ENCODE data around the gene EEFSEC.

The EEFSEC gene

DNA sequence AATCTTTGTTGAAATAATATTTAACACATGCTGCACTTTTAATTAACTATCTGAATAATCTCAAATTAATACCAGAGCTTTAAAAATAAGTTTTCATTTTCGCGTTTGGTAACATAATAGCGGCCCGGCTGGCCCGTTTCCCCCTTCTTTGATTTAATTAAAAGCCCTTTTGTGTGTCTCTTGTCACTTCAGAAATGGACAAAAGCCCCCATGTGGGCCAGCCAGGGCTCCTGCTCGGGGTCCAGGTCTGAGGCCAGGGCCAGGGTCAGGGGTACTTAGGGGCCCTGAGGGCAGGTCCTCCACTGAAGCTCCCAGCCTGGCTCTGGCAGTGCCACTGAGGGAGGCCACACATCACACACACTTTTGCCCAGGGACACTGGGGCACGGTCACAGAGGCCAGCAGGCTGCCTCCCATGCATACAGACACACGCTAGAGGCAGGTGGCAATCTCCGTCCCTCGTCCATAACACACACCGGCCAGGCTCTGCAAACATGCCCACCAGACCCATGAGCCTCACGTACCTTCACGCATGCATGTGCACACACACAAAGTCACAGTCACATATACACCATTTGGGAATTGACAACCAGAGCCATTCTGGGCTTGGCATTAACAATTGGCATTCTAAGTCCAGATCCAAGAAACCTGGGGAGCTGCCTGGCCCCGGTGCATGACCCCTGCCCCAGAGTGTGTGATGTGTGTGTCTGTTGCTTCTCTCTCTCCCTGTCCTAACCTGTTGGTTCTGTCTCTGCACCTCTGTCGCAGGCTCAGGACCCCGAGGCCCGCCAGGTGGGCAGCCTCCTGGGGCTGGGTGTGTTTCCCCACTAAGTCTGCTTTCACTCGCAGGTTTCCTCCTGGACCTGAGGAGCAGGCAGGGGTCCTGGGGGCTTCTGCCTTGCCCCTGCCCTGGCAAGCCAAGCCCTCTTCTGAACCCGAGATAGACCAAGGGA is 274.9 kb downstream of the EEFSEC start:
- no peak overlapping the region for H3K4me3 ChIP-seq (ENCODE audit: low read depth, low read length)
- TF ChIP-seq, protein P1, sequence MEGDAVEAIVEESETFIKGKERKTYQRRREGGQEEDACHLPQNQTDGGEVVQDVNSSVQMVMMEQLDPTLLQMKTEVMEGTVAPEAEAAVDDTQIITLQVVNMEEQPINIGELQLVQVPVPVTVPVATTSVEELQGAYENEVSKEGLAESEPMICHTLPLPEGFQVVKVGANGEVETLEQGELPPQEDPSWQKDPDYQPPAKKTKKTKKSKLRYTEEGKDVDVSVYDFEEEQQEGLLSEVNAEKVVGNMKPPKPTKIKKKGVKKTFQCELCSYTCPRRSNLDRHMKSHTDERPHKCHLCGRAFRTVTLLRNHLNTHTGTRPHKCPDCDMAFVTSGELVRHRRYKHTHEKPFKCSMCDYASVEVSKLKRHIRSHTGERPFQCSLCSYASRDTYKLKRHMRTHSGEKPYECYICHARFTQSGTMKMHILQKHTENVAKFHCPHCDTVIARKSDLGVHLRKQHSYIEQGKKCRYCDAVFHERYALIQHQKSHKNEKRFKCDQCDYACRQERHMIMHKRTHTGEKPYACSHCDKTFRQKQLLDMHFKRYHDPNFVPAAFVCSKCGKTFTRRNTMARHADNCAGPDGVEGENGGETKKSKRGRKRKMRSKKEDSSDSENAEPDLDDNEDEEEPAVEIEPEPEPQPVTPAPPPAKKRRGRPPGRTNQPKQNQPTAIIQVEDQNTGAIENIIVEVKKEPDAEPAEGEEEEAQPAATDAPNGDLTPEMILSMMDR (IDR thresholded peaks at IDR 0.05; ENCODE audit: borderline replicate concordance, insufficient read depth, low read depth, low read length): no peak

DNA sequence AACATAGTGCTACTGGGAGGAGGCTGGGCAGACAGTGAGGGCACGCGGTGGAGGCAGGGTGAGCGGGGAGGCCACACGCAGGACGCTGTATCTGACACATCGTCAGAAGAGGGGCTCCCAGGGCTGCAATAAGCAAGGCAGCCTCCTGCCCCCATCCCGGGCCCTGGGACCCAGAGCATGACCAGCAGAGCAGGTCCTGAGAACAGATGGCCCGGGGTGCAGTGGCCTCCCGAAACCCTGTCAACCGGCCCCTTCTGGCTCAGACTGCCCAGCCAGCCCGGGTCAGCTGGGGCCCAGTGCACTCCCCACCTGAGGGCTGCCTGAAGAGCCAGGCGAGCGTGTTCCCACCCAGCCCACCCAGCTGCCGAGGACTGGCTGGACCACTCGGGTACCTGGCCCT is 276.0 kb downstream of the EEFSEC start:
- TF ChIP-seq, protein P1 (IDR thresholded peaks at IDR 0.05; ENCODE audit: borderline replicate concordance, insufficient read depth, low read depth, low read length): no peak
- H3K4me3 ChIP-seq (ENCODE audit: low read depth, low read length): no peak overlapping the region

DNA sequence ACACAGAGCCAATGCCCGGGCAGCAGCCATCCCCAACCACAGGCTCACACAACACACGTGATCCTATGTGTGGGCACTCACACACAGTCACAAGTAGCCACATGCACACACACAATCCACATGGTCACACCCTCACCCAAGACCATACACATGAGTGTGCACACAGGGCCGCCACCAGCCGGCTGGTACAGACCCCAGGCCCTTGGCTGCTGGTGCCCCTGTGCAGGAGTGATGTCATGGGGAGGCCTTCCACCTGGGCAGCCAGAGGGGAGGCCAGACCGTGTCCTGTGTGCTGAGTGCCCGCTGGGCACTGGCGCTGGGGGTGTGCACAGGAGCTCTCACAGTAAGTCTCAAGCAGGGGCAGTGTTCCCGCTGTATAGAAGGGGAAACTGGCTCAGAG is 276.5 kb downstream of the EEFSEC start:
- TF ChIP-seq, protein P1 (IDR thresholded peaks at IDR 0.05; ENCODE audit: borderline replicate concordance, insufficient read depth, low read depth, low read length): no peak
- H3K4me3 ChIP-seq (ENCODE audit: low read depth, low read length): no peak overlapping the region

DNA sequence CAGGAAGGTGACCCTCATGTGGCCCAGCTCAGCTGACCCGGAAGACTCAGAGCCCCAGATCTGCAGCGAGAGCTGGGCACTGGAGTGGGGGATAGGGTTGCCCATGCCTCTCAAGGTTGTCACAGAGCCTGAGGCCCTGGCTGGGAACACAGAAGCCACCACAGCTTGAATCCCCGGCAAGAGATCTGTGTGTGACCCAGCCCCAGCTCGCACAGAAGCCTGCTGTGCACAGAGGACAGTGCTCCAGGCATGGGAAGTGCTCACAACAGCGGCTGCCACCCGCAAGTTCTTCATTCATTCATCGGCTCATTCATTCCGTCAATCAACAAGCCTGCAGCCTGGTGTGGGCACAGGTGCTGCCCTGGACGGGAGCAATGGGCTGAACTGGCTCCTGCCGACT is 277.0 kb downstream of the EEFSEC start:
- TF ChIP-seq, protein P1 (IDR thresholded peaks at IDR 0.05; ENCODE audit: borderline replicate concordance, insufficient read depth, low read depth, low read length): no peak
- no peak overlapping the region for H3K4me3 ChIP-seq (ENCODE audit: low read depth, low read length)

DNA sequence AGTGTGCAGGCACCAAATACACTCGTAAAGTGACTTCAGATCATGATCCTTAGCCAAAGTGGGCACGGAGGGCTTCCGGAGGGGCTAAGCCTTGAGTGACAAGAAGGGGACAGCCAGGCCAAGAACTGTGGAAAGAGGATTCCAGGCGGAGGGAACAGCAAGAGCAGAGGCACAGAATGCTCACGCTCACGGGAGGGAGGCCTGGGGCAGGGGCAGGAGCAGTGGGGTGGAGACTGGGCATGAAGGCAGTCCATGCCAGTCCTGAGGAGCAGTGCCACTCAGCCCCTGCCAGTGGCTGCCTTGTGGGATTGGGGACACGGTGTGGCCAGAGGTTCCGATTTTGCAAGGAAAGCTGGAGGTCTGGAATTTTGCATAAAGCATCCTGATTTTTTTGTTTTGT is 277.4 kb downstream of the EEFSEC start:
- TF ChIP-seq, protein P1 (IDR thresholded peaks at IDR 0.05; ENCODE audit: borderline replicate concordance, insufficient read depth, low read depth, low read length): no peak
- H3K4me3 ChIP-seq (ENCODE audit: low read depth, low read length): no peak overlapping the region

DNA sequence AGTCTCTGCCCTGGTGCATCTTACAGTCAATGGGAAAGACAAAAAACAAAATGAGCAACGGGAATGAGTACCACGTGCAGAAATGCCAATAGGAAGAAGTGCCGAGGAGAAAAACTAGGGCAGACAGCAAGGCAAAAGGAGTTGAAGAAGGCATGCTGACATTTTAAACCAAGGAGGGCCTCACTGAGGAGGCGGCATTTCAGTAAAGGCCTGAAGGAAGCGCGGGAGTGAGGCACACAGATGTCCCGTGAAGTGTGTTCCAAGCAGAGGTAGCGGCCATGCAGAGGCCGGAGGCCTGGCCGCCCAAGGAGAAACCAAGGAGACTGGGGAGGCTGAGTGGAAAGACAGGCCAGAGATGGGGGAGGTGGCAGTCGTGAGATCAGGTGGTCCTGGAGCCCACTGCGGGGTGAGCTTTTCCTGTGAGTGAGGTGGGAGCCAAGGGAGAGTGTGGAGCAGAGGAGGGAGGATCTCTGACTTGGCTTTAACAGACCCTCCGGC is 278.6 kb downstream of the EEFSEC start:
- H3K4me3 ChIP-seq (ENCODE audit: low read depth, low read length): no peak overlapping the region

More for the DNA sequence above, 278.6 kb downstream of the EEFSEC start:
- TF ChIP-seq, protein P1 (IDR thresholded peaks at IDR 0.05; ENCODE audit: borderline replicate concordance, insufficient read depth, low read depth, low read length): no peak
